NCI-H526 (cell line): Measurements from ENCODE around the gene SPATC1L.

Experiments
- DNase-seq, 2 experiments: peaks; one replicate each; lab custom pipeline; 2025; lab: John Stamatoyannopoulos, UW

The SPATC1L gene

GRCh38 chr21:46215436-46216131 is 31.3 kb upstream of the SPATC1L start:
- DNase-seq: no peak

- no peak for DNase-seq
Observed at GRCh38 chr21:46214478-46215340, 30.4 kb upstream of the SPATC1L start.

GRCh38 chr21:46213620-46214286 is 29.5 kb upstream of the SPATC1L start:
- DNase-seq: no peak

GRCh38 chr21:46212721-46213484 is 28.6 kb upstream of the SPATC1L start:
- no peak for DNase-seq

- DNase-seq: no peak
Observed at GRCh38 chr21:46211786-46212720, 27.8 kb upstream of the SPATC1L start.

GRCh38 chr21:46211376-46211775 is 27.1 kb upstream of the SPATC1L start:
- no peak for DNase-seq

GRCh38 chr21:46210378-46211136 is 26.3 kb upstream of the SPATC1L start:
- DNase-seq: no peak

GRCh38 chr21:46208761-46209721 is 24.8 kb upstream of the SPATC1L start:
- DNase-seq: no peak

GRCh38 chr21:46207920-46208591 is 23.8 kb upstream of the SPATC1L start:
- DNase-seq: no peak

- DNase-seq: no peak
Observed at GRCh38 chr21:46207006-46207919, 23.0 kb upstream of the SPATC1L start.

- DNase-seq: no peak
Observed at GRCh38 chr21:46206163-46207005, 22.1 kb upstream of the SPATC1L start.

- DNase-seq: peak; percentile 17 to 61
Observed at GRCh38 chr21:46205766-46206162, 21.5 kb upstream of the SPATC1L start.

GRCh38 chr21:46205166-46205565 is 20.9 kb upstream of the SPATC1L start:
- DNase-seq: no peak

- no peak for DNase-seq
Observed at GRCh38 chr21:46203203-46203600, 18.9 kb upstream of the SPATC1L start.

- no peak for DNase-seq
Observed at GRCh38 chr21:46202592-46203202, 18.4 kb upstream of the SPATC1L start.
